ENCODE results near the gene ZRANB2.

Gene ZRANB2, protein sequence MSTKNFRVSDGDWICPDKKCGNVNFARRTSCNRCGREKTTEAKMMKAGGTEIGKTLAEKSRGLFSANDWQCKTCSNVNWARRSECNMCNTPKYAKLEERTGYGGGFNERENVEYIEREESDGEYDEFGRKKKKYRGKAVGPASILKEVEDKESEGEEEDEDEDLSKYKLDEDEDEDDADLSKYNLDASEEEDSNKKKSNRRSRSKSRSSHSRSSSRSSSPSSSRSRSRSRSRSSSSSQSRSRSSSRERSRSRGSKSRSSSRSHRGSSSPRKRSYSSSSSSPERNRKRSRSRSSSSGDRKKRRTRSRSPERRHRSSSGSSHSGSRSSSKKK

DNA sequence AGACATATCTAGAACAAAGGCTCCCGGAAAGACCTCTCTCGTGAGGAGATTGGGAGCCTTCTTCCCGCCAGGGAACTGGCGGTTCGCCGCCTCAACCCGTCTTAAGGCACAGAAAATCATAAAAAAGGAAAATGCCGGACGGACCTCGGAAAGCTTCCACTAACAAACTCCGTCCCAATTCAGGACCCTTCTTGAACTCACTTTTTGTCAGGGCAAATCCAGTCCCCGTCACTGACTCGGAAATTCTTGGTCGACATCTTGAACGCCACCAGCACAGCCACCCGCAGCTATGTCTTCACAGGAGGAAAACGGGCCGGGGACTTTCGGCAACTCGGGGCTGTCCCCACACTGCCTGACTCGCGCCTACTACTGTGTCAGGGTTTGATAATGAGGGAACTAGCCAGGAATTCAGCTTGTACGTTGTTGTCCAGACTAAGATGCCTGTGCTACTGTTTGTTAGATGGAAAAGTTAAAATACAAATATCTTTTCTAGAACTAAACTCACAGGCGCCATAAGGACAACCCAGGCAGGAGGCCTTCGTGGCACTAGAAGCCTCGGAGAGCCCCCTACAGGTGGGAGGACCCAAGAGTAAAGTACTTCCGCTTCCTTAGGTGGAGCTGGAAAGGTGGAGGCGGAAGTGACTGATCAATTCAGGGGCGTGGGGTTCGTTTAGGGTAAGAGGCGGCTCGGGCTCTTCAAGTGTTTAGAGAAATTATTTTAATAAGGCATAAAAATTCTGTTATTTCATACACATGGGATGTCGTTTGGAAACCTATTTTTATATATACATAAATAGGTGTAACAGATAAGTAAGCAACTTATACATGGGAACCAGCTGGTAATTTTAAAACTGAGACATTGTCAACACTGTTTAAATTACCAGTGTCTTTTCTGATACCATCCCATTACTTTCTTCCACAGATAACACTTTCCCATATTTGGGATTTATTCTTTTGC is at the start of gene ZRANB2:
Gene ZRANB2, minus strand, starts transcription at position 297 of the 958 bp plus-strand sequence. Its CDS starts 40 bp downstream, at position 257.
- peak; percentile 98 for DNase-seq (ENCODE audit: low spot score)

DNA sequence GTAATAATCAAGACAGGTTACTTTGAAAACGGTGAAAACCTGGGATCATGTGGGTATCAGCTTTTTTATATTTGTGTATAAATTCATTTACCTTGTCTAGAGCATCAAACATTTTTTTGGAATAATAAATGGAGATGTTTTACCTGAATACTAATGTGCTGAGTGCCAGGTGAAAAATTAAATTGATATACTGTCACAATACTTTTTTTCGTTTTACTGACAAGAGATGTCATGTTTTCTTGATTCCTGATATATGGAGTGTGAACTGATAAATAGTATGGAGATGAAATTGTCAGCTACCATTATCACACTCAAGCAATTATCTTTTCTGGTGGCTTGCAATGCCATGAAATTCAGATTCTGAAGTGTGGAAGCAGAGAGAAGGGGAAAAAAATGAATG is 47.2 kb upstream of the ZRANB2 start:
- DNase-seq (ENCODE audit: low spot score), result no peak

DNA sequence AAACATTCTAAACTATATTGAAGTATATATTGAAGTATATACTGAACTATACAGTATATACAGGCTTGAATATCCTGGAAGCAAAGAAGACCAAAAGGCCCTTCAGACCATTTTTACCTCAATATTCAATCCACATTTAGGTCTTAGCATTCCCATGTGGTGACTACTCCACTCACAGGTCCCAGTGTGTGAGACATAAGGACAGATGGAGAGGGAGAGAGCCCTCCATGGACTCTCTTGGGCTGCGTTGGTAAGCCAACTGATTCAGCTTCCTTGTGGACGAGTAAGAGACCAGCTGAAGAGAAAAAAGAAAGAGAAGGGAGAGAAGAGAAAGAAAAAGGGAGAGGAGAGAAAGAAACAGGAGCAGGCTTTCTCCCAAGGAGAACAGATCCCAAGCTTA is 37.3 kb upstream of the ZRANB2 start:
- DNase-seq (ENCODE audit: low spot score), result no peak

DNA sequence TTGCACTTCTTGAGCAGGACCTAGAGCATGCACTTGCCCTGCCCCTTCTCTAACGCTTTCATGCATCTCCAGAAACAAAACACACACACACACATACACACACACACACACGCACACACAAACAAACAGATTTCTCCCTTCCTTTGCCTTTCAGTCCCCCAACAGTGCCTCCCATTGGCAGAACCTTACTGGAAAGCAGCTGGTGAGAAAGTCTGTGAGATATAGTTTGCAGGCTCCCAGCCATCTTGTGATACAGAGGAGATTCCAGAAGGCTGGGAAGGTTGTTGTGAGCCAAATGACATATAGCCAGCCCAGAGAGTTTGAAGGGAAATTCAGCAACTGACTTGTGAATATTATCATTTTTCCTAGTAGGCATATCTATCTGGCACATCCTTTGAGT is 35.9 kb upstream of the ZRANB2 start:
- no peak for DNase-seq (ENCODE audit: low spot score)

DNA sequence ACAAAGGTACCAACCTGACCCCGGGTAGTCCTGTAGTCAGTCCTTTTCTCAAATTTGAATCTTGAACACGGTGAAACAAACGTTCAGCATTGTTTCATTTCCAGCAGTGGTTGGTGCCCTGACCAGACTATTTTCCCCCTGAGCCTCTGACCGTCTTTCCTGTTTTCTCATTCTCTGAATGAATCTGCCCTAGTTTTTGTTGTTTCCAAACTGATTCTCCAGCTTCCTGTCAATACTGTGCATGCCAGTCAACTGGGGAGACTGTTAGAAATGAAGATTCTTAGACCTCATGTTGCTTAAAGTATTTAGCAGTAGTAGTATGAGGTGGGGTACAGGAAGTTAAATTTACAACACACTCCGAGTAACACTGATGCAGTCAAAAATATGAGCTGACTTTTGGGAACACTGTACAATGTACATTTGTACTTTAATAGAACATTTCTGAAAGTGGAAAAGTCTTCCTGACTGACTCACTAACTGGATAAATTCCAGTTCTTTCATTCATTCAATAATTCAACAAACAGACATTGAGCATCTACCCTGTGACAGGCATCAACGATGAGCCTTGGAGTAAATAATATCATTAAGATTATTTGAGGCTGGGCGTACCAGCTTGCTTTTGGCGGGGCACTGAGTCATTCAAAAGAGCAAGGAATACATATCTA is 26.0 kb upstream of the ZRANB2 start:
- no peak for DNase-seq (ENCODE audit: low spot score)

DNA sequence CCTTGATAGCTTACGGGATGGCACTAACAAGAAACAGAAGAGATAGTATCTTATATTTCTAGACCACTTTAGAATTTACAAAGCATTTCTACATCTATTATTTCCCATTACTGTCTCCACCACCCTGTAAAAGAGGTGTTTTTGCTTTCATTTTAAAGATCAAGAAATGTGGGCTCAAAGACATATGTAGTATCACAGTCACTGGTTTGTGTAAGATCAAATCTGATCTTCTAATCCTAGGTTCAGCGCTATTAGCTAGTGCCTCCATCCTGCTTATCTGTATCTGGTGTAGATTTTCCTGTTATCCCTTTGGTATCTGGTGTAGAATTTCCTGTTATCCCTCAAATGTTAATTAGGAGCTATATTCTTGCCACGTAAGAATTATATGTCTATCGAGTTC is 23.6 kb upstream of the ZRANB2 start:
- no peak for DNase-seq (ENCODE audit: low spot score)

DNA sequence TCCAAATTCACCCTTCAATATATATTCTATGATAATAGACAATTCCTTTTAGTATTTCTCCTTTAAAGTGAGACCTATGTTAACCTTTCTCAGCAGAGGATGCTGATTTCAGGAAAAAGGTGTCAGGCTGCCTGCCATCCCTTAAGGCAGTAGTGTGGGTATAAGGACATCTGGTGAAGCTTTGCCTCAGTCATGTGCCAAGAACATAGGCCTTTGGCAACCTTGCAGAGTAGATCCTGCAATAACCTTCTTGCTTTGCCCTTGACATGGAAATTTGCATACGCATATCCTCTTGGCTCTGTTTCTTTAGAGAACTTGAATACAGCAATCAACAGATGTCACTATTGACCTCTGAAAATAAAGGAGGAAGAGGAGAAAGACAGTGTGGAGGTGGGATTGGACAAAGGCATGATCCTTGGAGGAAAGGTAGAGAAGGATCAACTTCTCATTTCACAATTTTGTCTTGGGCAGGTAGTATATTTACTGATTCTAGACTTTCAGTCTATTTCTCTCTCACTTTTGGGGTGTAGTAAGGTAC is 21.1 kb upstream of the ZRANB2 start:
- no peak for DNase-seq (ENCODE audit: low spot score)

DNA sequence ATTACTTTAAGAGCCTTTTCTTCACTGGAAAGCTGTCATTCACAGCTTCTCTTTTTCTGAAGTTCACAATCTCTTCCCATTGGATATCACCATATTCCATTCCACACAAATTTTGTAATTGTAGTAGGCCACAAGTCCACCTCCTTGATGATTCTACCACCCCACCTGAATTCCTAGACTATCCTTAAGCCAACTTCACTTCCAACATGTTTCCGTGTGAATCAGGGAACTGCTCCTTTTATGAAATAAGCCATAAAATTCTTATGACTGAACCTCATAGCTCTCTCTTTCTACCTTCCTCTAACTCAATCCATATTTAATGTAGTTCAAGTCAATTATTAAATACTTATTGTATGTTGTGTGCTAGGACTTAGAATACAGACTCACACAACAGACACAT is 16.6 kb upstream of the ZRANB2 start:
- no peak for DNase-seq (ENCODE audit: low spot score)

DNA sequence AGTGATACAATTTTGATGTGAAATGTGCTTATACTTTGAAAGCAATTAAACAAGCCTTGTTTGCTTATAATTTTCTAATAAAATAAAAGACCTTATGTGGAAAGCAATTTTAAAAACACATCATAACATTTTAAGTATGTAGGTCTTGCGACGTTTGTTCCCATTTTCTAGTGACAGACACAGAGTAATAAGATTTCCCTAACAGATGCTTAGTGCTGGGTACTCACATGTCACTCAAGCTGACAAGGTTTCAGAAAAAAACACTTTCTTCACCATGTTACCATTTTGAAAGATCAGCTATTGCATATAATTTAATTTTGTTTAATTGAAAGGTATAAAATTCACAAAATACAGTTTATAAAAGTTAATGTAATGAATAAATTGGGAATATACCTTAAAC is 14.1 kb upstream of the ZRANB2 start:
- DNase-seq (ENCODE audit: low spot score), result no peak

DNA sequence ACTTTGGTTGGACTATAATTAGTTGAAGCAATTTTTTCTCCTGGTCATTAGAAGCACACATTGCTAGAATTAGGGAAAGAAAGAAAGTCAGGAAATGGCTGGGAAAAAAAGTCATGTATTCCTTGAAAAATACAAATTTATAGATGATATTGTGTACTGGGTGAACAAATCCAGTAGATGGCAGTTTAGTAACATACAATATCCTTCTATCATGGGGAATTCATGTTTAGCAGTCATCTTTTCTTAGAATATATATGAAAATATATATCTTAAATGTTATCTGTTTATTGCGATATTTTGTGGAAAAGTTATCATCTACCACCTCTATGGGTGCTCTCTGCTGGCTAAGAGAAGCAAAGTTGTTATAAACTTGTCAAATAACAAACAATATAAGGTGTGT is 13.1 kb upstream of the ZRANB2 start:
- DNase-seq (ENCODE audit: low spot score), result peak; percentile 25

DNA sequence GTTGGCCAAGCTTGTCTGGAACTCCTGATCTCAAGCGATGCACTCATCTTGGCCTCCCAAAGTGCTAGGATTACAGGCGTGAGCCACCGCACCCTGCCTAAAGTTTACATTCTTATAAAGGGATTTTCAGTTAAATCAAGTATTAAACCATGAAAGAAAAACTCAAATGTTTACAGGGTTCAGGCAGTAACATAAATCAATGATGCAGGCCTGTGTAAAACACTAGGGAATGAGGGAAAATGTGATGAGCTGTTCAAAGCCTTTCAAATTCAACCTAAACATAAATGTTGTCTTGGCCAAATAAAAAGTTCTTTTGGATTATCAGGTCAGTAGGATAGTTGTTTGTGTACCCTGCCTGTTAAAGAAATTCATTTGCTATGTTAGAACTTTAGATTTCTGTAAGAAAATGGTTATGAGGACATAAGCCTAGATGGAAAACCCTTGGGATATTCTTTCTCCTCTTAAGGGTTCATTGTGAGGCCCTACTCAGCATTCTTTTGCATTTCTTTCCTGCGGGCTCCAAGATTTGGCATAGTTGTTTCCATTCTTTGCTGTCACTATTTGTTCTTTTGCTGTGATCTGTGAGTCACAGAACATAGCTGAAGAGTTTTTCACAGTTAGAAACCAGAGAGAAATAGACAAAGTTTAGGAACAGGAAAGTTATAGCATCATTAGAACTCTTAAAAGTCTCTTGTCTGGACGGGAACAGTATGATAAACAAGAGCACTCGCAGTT is 8.9 kb upstream of the ZRANB2 start:
- DNase-seq (ENCODE audit: low spot score), result no peak

DNA sequence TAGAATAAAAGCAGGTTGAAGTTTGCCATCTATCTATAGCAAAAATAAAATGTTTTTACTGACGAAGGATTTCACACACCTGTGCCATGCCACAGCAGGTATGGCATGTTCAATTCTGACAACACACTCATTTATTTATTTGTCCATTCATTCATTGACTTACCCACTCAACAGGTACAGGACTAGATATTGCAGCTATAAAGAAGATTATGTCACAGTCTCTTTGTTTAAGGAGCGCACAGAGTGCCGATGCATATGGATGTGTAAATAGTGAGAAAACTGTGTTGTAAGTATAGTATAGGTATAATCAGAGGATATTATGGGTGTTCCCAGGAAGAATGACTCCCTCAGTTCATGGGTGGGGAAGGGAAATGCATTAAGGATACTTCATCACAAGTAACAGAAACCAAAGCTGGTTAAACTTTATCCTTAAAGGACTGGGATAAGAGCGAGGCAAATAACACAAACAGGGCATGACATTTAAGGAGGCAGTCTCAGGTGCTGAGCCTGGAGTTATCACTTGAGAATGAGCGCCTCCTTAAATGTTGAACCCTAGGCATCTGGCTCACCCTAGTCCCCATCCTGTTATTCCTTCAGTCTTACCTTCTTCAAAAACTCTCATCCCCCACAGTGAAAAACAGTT is 7.9 kb upstream of the ZRANB2 start:
- no peak for DNase-seq (ENCODE audit: low spot score)

DNA sequence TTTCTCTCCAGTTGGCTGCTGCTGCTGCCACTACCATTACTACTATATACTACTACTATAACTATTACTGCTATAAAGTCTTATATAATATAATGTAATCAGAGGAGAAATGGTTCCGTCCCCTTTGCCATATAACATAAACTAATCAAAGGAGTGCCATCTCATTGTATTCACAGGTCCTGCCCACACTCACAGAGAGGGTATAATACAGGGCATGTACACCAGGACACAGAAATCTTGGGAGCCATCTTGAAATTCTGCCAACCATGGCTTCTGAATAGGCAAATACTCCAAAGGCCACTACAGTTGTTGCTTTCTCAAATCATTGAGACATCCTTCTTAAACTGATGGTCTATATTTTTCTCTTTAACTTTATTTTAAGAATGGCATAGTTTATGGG is 6.9 kb upstream of the ZRANB2 start:
- DNase-seq (ENCODE audit: low spot score), result no peak

DNA sequence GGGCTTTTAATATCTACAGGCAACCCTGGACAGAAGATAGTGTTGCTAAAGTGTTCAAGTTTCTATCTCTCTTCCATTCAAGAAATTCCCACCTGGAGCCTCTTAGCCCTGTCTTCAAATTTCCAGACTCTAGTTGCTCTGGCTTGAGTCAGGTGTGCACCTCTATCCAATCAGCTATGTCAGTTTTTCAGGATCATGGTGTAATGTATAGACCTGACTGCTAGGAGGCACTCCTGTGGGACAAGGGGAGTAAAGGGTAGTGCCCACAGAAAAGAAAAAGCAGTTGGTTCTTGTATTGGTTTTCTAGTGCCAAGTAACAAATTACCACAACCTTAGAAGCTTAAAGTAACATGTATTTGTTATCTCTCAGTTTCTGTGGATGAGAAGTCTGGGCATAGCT is 6.2 kb upstream of the ZRANB2 start:
- DNase-seq (ENCODE audit: low spot score), result no peak

DNA sequence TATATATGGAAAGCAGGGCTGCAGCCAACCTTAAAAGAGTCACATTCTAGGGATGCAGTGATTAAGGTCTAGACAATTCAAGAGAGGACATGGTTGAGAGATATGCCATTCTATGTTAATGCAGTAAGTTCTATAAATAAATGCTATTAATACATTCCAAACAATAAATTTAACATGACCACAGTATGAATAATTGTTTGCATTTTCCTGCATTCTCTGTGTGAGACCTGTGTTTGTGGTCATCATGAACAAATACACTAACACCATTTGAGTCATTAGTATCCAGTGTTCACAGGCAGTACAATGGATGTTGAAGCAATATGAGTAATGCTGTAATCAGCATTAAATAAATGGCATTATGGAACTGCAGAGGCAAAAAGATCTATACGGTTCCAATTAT is 5.5 kb upstream of the ZRANB2 start:
- no peak for DNase-seq (ENCODE audit: low spot score)

DNA sequence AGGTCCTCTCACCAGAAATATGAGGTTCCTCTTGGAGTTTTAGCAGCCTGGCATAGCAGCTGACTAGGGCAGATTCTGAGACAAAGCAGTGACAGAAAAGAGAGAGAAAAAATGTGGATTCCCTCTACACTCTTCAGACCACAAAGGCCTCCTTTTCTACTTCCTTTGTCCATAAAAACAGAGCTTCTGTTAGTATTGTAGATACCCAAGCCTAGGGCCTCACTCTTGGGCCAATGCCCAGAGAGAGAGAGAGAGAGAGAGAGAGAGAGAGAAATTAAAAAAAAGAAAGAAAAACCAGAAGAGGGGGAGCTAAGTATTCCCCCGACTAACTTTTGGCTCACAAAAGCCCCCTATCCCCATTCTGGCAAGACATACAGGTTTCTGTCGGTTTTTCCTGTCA is 2.4 kb upstream of the ZRANB2 start:
- no peak for DNase-seq (ENCODE audit: low spot score)

DNA sequence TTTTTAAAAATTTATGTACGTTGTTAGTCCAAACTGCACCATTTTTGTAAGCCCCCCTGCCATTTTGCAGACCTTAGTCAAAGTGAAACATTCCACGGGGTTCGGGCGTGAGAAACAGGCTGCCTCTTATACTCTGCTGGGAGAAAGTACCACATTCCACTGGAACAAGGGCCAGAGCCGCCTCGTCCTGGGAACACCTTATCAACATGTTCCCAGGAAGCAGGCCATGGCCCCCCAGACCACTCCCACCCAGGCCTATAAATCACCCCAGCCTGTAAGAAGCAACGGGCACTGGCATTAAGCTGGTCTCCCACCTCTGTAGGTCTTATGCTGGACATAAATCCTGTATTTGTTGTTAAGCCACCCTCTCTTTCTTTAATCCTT is 854 bp upstream of the ZRANB2 start:
- peak; percentile 7 for DNase-seq (ENCODE audit: low spot score)

DNA sequence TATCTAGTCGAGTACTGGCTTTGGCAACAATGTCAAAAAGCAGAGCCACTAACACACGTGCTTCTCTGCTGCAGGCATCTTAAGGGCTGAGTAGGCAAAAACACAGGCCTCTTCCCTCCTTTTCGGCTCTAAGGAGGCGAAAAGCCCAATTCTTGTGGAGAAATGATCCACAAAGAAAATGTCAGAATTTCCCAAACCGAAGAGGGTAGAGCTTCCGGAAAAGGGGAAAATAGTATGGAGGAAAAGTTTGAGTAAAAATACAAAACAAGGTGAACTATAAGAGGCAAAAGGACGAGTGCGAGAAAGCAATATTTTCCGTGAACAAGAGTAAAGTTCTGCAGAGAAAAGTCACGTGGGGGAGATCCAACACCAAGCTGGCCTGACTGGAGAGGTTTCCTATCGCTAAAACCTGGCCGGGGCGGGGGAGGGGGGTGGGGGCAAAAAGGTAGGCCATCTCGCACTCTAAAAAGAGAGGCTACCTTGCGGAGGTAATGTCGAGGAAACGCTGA is 551 bp downstream of the ZRANB2 start:
- DNase-seq (ENCODE audit: low spot score), result peak; percentile 42

DNA sequence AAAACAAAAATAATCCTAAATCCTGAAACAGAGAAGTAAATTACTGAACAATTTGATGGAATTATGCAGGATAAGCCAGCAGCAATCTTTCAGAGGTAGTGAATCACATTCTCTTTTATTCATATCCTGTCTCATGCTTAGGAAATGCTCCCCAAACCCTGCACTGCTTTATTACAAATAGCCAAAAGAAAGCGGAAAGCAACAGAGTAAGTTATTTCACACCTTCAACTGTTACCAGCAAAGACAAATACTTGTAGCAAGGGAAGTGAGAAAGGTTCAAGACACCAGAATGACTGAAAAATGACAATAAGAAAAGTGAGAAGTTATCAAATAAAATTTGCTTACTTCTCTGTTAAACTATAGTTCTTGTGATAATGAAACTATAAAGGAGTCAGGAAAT is 6.2 kb downstream of the ZRANB2 start:
- DNase-seq (ENCODE audit: low spot score), result no peak

DNA sequence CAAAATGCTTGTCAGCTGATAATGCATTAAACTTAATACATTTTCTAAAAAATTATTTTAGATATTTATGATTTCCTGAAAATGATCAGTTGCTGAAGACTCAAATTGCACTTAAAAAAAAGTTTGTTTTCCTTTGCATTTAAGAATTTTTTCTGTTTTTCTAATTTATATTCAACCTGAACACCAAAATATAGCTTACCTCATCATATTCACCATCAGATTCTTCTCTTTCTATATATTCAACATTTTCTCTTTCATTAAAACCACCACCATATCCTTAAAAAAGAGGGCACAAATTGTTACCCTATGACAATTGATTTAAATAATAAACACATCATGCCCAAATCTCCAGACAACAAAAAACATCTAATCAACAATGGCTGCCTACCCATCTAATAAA is 8.6 kb downstream of the ZRANB2 start:
- no peak for DNase-seq (ENCODE audit: low spot score)

DNA sequence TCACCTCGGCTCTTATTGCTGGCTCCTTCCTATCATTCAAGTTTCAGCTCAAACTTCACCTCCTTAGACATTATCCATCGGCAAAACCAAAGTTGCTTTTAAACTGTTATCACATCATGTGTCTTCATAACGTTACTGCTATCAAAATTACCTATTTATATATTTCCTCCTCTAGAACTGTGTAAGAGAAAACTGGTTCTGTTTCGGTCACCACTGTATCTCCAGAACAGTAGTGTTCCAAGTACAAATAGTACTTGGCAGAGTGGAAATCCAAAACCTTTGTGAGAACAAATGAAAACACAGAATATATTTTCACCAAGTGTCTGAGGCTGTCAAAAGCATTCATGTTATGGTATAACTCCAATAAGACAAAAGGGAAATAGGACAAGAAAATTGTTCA is 9.1 kb downstream of the ZRANB2 start:
- DNase-seq (ENCODE audit: low spot score), result no peak

All from NAMALWA (cell line).